HUES48 (cell line): ENCODE data around the gene WDR64.
"Not testable (repeated sequence)": the region's sequence is repeated elsewhere in the genome, so short reads cannot be mapped to it uniquely, and the experiment has no call there.

Experiments
- H3K27ac ChIP-seq: one replicate; pipeline ENCODE4 v1.7.0; 2013; ENCODE audit warnings: low read depth, low read length, inconsistent platforms
- H3K27me3 ChIP-seq: 2 replicates; pipeline ENCODE4 v1.6.1; 2013; ENCODE audit warnings: mild to moderate bottlenecking, low read length; ENCODE audit not compliant: control insufficient read depth, insufficient read depth
- H3K36me3 ChIP-seq: 2 replicates; pipeline ENCODE4 v1.6.1; 2013; ENCODE audit warnings: low read length; ENCODE audit not compliant: control insufficient read depth, insufficient read depth
- H3K4me1 ChIP-seq: 2 replicates; pipeline ENCODE4 v1.6.1; 2013; ENCODE audit warnings: mild to moderate bottlenecking, low read length; ENCODE audit not compliant: control insufficient read depth, insufficient read depth
- H3K4me3 ChIP-seq: 2 replicates; pipeline ENCODE4 v1.5.1; 2013; ENCODE audit warnings: mild to moderate bottlenecking, low read depth, low read length
- H3K9ac ChIP-seq: 2 replicates; pipeline ENCODE4 v1.6.1; 2013; ENCODE audit warnings: mild to moderate bottlenecking, low read depth, low read length, moderate library complexity
- H3K9me3 ChIP-seq: 2 replicates; pipeline ENCODE4 v1.6.1; 2013; ENCODE audit warnings: low read length; ENCODE audit not compliant: control insufficient read depth, insufficient read depth

Gene WDR64

DNA sequence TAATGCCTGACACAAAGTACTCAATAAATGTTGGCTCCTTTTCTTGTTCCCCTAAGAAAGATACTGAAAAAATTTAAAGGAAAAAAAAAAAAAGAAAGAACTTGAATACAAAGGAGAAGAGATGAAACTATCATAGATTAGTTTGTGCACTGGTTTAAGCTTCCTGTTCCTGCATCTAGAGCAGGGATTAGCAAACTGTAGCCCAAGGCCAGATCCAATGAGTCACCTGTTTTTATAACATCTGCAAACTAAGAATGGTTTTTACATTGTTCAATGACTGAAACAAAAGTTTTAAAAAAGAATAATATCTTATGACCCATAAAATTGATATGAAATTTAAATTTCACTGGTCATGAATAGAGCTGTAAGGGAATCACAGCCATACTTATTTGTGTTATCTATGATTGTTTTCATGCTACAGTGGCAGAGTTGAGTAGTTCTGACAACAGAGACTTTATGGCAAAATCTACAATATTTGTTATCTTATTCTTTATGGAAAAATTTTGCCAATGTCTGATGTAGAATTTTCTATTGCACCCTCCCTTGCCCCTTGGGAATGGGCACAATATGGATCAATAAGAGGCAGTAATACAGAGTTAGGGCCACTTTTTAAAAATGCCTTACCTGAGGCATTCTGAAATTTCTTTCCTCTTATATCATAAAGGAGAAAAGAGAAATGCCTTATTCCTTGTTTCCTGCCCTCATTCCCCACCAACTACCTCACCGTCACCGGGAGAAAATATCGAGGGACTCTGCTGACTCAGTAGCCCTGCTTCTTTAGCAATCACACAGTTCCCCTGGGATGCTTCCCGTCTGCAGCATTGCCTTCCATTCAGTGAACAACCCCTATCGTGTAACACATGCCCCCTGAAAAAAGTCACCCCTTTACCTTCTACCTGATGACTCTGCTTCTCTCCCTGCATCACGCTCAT, 50.6 kb downstream of the WDR64 start:
- H3K4me1 ChIP-seq: no peaks in the 10 kb centered on the region
- H3K27ac ChIP-seq: no peak overlapping the region
- no peak overlapping the region for H3K4me3 ChIP-seq
- H3K36me3 ChIP-seq: no peaks in the 10 kb centered on the region
- H3K9me3 ChIP-seq: no peaks in the 10 kb centered on the region
- H3K9ac ChIP-seq: no peak overlapping the region
- no peaks in the 10 kb centered on the region for H3K27me3 ChIP-seq

DNA sequence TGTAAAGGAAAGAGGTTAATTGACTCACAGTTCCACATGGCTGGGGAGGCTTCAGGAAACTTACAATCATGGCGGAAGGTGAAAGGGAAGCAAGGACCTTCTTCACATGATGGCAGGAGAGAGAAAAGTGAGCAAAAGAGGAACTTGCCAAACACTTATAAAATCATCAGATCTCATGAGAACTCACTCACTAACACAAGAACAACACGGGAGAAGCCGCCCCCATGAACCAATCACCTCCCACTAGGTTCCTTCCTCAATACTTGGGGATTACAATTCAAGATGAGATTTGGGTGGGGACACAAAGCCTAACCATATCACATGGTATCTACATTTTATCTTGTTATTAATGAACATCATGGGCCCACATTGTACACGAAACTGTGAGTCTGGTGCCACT, 51.7 kb downstream of the WDR64 start:
- H3K4me3 ChIP-seq, H3K36me3 ChIP-seq, H3K9ac ChIP-seq, H3K27me3 ChIP-seq, H3K27ac ChIP-seq, H3K9me3 ChIP-seq, H3K4me1 ChIP-seq: not testable (repeated sequence)

DNA sequence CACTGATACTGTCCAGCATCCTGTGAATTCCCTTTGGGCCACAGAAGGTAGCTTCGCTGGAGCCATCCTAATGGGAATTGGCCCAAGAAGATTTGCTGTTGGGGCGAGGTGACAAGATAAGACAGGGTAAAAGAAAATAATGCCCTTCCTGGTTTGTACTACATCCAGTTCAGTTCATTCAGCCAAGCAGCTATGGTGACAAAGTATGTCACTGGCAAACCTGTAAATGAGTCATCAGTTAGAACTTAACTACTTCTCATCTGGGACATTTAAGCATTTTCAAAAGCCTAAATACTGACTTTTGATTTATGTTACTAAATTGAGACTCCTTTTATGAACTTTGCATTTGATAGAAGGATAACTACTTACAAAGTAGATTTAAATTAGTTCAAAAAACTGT, 54.2 kb downstream of the WDR64 start:
- H3K9me3 ChIP-seq: no peaks in the 10 kb centered on the region
- H3K27me3 ChIP-seq: no peaks in the 10 kb centered on the region
- H3K4me3 ChIP-seq: no peak overlapping the region
- H3K36me3 ChIP-seq: no peaks in the 10 kb centered on the region
- no peak overlapping the region for H3K27ac ChIP-seq
- no peaks in the 10 kb centered on the region for H3K4me1 ChIP-seq
- H3K9ac ChIP-seq: no peak overlapping the region

DNA sequence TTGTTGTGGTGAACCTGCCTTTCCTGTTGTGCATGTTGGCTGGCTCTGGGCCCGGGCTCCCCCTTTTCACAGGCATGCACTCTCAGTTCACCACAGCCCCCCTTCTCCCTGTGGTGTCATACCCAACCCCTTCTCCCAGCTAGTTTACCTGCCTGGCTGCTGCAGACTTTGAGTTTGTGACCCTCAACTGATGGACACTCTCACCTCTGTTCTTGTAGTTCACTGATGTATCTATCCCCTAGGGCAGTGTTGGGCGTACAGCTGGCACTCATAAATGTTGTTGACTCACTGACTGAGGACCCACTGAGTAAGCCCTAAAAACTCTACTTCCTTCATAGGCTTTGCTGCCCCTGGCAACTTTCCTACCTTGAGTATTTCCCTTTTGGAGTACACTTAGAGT, 54.9 kb downstream of the WDR64 start:
- no peaks in the 10 kb centered on the region for H3K27me3 ChIP-seq
- no peak overlapping the region for H3K27ac ChIP-seq
- no peak overlapping the region for H3K4me3 ChIP-seq
- H3K9me3 ChIP-seq: no peaks in the 10 kb centered on the region
- H3K36me3 ChIP-seq: no peaks in the 10 kb centered on the region
- no peaks in the 10 kb centered on the region for H3K4me1 ChIP-seq
- no peak overlapping the region for H3K9ac ChIP-seq

DNA sequence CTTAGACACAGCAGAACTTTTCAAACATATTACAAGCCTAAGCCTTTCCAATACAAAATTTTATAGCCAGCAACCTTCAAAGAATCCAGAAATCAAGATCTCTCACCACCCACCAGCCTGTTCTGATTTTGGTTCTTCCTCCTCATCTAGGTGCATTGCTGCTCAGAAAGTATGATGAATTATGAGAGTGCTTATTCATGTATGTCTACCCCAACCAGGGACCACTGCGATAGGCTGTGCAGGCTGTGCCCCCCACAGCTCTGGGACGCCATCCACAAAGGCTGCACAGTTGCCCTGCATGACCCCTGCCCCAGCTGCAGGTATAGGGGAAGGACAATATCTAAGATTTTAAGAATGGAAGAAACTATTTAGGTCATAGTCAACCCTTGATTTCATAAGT, 55.4 kb downstream of the WDR64 start:
- H3K4me1 ChIP-seq: no peaks in the 10 kb centered on the region
- H3K36me3 ChIP-seq: no peaks in the 10 kb centered on the region
- no peak overlapping the region for H3K27ac ChIP-seq
- no peaks in the 10 kb centered on the region for H3K9me3 ChIP-seq
- H3K9ac ChIP-seq: no peak overlapping the region
- no peak overlapping the region for H3K4me3 ChIP-seq
- H3K27me3 ChIP-seq: no peaks in the 10 kb centered on the region

DNA sequence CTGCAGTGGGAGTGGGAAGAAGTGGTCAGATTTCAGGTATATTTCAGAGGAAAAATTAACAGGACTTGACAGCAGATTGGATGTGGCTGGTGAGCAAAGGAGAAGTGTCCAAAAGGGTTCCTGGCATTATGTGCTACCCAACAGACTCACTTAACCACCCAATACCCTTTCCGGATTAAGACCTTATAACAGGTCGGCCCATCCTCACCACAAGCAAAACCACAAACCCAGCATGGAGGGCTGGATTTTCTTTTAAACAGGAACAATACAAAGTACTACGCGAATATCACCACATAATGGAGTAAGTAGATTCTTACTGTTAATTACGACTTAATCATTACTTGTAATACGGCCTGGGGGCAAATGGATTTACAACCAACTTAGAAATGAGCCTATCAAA, 59.2 kb downstream of the WDR64 start:
- no peaks in the 10 kb centered on the region for H3K4me1 ChIP-seq
- H3K27me3 ChIP-seq: no peaks in the 10 kb centered on the region
- no peak overlapping the region for H3K27ac ChIP-seq
- H3K4me3 ChIP-seq: no peak overlapping the region
- no peak overlapping the region for H3K9ac ChIP-seq
- H3K36me3 ChIP-seq: no peaks in the 10 kb centered on the region
- no peaks in the 10 kb centered on the region for H3K9me3 ChIP-seq

DNA sequence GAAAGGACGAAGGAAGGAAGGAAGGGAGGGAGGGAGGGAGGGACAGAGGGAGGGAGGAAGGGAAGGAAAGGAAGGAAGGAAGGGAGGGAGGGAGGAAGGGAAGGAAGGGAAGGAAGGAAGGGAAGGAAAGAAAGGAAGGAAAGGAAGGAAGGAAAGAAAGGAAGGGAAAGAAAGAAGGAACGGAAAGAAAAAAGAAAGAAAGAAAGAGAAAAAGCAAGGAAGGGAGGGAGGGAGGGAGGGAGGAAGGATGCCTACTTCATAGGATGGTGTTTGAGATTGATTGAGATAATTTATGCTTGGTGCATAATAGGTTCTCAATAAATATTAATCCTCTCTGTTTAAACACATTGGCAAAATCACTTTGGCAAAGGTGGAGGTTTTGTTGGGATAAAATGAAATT, 61.2 kb downstream of the WDR64 start:
- Histone ChIP-seq H3K36me3 (no peaks in the 10 kb centered on the region), H3K4me3 (no peak overlapping the region), H3K9ac (no peak overlapping the region), H3K27me3 (no peaks in the 10 kb centered on the region), H3K4me1 (no peaks in the 10 kb centered on the region), H3K9me3 (no peaks in the 10 kb centered on the region), H3K27ac (no peak overlapping the region)

DNA sequence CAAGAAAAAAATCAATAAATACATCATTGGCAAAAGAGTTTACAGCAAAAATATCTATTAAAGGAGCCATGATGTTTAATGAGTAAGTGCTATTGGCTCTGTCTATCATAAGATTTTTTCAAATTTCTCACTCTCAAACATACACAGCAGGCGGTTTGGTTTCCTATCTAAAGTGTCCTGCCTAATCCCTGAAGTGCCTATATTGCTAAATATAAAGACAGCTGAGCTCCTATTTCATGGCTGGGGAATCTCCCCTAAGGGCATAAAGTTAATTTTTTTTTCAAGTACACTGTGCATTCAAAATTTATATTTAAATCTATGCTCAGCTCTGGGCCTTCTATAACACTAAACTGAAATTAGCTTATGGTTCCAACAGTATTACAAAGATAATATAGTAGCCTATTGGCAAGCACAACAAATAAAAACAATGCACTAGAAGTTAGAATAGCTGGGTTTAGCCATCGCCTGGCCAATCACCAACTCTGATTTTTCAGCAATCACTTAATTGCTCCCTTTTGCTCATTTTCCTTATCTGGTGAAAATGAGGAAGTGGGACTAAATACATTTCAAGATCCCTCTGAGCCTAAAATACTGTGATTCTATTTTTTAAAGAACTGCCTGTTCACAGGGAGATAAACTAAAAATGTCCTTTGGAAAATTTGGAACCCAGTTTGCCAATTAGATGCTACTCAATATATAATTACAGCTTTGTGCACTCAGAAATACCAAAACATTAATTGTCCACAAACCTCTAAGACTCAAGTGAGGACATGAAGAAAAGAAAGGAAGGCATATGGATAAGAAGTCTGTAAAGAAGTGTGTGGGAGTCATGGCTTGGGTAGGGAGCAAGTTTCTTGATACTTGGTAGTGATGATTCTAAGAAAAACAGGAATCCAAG, 62.5 kb downstream of the WDR64 start:
- H3K4me3 ChIP-seq: no peak overlapping the region
- H3K27ac ChIP-seq: no peak overlapping the region
- no peaks in the 10 kb centered on the region for H3K4me1 ChIP-seq
- no peaks in the 10 kb centered on the region for H3K9me3 ChIP-seq
- H3K36me3 ChIP-seq: no peaks in the 10 kb centered on the region
- H3K27me3 ChIP-seq: no peaks in the 10 kb centered on the region
- H3K9ac ChIP-seq: no peak overlapping the region

DNA sequence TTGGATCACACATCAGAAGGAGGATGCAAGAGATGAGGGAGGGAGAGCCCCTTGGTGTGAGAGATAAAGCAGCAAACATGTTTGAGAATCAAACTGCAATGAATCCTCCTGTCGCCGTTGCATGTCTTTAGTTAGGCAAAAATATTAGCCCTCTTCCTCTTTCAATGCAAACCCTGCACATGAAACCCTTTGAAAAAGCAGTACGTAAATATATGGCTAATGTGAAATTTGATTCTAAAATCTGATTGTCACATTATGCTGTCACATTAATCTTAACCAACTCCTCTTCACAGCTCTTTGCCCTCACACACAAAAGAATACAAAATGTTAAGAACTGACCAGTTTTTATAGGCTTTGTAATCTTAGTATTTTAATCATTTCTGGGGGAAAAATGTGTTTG, 63.4 kb downstream of the WDR64 start:
- H3K27me3 ChIP-seq: no peaks in the 10 kb centered on the region
- H3K9ac ChIP-seq: no peak overlapping the region
- no peak overlapping the region for H3K4me3 ChIP-seq
- H3K36me3 ChIP-seq: no peaks in the 10 kb centered on the region
- no peak overlapping the region for H3K27ac ChIP-seq
- H3K9me3 ChIP-seq: no peaks in the 10 kb centered on the region
- H3K4me1 ChIP-seq: no peaks in the 10 kb centered on the region

DNA sequence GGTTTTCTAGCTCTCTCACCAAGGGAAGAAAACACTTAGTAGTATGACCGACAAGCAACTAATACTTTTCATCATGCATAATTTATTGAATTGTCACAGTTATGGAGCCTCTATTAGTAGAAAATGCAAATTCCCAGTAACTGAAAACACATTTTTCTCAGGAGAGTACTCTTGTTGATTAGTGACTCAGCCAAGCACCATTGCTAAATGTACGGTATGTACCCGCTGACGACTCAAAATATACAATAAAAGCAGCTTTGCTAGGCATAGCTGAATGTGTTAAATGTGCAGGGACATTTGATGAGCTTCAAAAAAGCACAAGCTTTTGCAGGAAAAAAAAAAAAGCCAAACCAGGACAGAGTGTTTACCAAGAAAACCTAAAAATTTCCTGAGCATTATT, 63.9 kb downstream of the WDR64 start:
- Histone ChIP-seq H3K27me3 (no peaks in the 10 kb centered on the region), H3K4me1 (no peaks in the 10 kb centered on the region), H3K36me3 (no peaks in the 10 kb centered on the region), H3K9ac (no peak overlapping the region), H3K4me3 (no peak overlapping the region), H3K9me3 (no peaks in the 10 kb centered on the region), H3K27ac (no peak overlapping the region)
